Measurements from ENCODE around the gene GPR183.

The GPR183 gene

DNA sequence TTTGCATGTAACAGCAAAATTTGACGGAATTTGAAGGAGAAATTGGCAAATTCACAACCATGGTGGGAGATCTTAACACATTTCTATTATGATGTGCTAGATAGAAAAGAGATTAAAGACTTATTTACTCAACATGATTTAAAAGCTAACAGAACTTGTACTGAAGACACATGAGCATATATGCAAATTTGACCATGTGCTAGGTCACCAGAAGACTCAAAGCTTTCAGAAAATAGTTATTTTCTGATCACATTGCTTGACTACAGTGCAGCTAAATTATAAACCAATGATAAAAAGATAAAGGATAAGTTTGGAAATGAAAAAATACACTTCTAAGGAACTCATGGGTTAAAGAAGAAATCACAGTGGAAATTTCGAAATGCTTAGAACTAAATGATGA, 9.1 kb downstream of the GPR183 start:
- ChIA-PET CTCF (no interaction called here), POLR2A (interaction anchor here (0.6 kb wide), 1 partner anchor 503 kb away, joined by 3 read pairs; no protein-coding TSS in a partner anchor)
- TF ChIP-seq SUZ12 (IDR thresholded peaks at IDR 0.05) (no peak), ELF4 (IDR thresholded peaks at IDR 0.05) (no peak), TARDBP (IDR thresholded peaks at IDR 0.05) (no peak)
- no peak for DNase-seq (ENCODE audit: extremely low spot score)

GRCh38 chr13:99297331-99297730, 9.9 kb downstream of the GPR183 start:
- TF ChIP-seq CTBP1 (IDR thresholded peaks at IDR 0.05; ENCODE audit: borderline replicate concordance) (no peak), LEF1 (IDR thresholded peaks at IDR 0.05; ENCODE audit: borderline replicate concordance) (no peak), FOXA1 (IDR thresholded peaks at IDR 0.05) (no peak), BHLHE40 (IDR thresholded peaks at IDR 0.05; ENCODE audit: borderline replicate concordance) (no peak), PKNOX1 (IDR thresholded peaks at IDR 0.05) (no peak), HDGF (IDR thresholded peaks at IDR 0.05; ENCODE audit: borderline replicate concordance) (no peak), ELF4 (IDR thresholded peaks at IDR 0.05) (no peak), FOXM1 (IDR thresholded peaks at IDR 0.05; ENCODE audit: borderline replicate concordance) (no peak), L3MBTL2 (conservative IDR thresholded peaks at IDR 0.05) (no peak), NFRKB (IDR thresholded peaks at IDR 0.05) (no peak), ZNF384 (IDR thresholded peaks at IDR 0.05) (no peak)
- ChIA-PET POLR2A (interaction anchor here (0.6 kb wide), 1 partner anchor 503 kb away, joined by 3 read pairs; no protein-coding TSS in a partner anchor), CTCF (no interaction called here)
- DNase-seq (ENCODE audit: extremely low spot score) = no peak

GRCh38 chr13:99296398-99296797, 10.8 kb downstream of the GPR183 start:
- no peak for DNase-seq (ENCODE audit: extremely low spot score)
- ChIA-PET CTCF (no interaction called here), POLR2A (no interaction called here)
- TF ChIP-seq CTBP1 (IDR thresholded peaks at IDR 0.05; ENCODE audit: borderline replicate concordance) = no peak
- TF ChIP-seq SP1 (IDR thresholded peaks at IDR 0.05) = no peak
- TF ChIP-seq L3MBTL2 (conservative IDR thresholded peaks at IDR 0.05) = no peak
- no peak for TF ChIP-seq LEF1 (IDR thresholded peaks at IDR 0.05; ENCODE audit: borderline replicate concordance)
- TF ChIP-seq FOXA1 (IDR thresholded peaks at IDR 0.05) = no peak
- no peak for TF ChIP-seq TARDBP (IDR thresholded peaks at IDR 0.05)
- TF ChIP-seq FOXK2 (IDR thresholded peaks at IDR 0.05) = no peak
- no peak for TF ChIP-seq PKNOX1 (IDR thresholded peaks at IDR 0.05)
- TF ChIP-seq ZNF384 (IDR thresholded peaks at IDR 0.05) = no peak

DNA sequence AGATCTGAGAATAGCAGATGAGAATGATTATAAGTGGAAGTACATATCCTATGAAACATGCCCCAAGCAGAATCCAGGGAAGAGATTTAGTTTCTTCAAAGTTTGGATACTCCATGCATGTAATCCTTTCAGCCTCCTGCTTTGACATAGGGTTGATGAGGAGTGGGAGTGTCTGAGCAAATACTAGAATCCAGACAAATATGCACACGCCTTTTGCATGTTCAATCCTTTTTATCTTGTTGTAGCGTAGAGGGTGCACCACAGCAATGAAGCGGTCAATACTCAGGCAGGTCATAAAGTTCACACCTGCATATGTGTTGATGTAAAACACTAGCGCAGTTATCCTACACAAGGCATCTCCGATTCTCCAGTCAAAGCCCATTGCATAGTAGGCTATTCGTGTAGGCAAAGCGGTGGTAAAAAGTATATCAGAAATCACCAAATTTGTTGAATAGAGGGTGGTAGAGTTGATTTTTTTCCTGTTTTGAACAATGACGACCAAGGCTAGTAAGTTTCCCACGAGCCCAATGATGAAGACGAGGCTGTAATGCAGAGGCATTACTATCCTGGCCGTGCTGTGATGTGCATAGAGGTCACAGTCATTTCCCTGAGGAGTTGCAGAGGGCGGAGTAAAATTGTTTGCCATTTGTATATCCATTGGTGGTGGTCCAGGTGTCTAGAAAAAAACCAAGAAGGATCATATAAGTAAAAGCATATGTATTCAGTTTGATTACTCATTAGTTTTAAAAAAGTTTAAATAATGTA, 11.5 kb downstream of the GPR183 start:
- TF ChIP-seq L3MBTL2 (conservative IDR thresholded peaks at IDR 0.05) (no peak), BHLHE40 (IDR thresholded peaks at IDR 0.05; ENCODE audit: borderline replicate concordance) (no peak), FOXK2 (IDR thresholded peaks at IDR 0.05) (no peak), ELF4 (IDR thresholded peaks at IDR 0.05) (no peak)
- no peak for DNase-seq (ENCODE audit: extremely low spot score)
- POLR2A ChIA-PET = no interaction called here
- CTCF ChIA-PET = no interaction called here

- ChIA-PET POLR2A (no interaction called here), CTCF (no interaction called here)
- DNase-seq (ENCODE audit: extremely low spot score) = no peak
- TF ChIP-seq SUZ12 (IDR thresholded peaks at IDR 0.05) = no peak
- TF ChIP-seq FOXA1 (IDR thresholded peaks at IDR 0.05) = no peak
- no peak for TF ChIP-seq CTBP1 (IDR thresholded peaks at IDR 0.05; ENCODE audit: borderline replicate concordance)
- TF ChIP-seq LEF1 (IDR thresholded peaks at IDR 0.05; ENCODE audit: borderline replicate concordance) = no peak
- no peak for TF ChIP-seq ELF4 (IDR thresholded peaks at IDR 0.05)
- TF ChIP-seq ZNF384 (IDR thresholded peaks at IDR 0.05) = no peak
- TF ChIP-seq ARNT (IDR thresholded peaks at IDR 0.05) = no peak
- TF ChIP-seq BHLHE40 (IDR thresholded peaks at IDR 0.05; ENCODE audit: borderline replicate concordance) = no peak
- no peak for TF ChIP-seq L3MBTL2 (conservative IDR thresholded peaks at IDR 0.05)
- no peak for TF ChIP-seq FOXK2 (IDR thresholded peaks at IDR 0.05)
- no peak for TF ChIP-seq TARDBP (IDR thresholded peaks at IDR 0.05)
- no peak for TF ChIP-seq HDGF (IDR thresholded peaks at IDR 0.05; ENCODE audit: borderline replicate concordance)
- TF ChIP-seq NFRKB (IDR thresholded peaks at IDR 0.05) = no peak
These were observed 12.2 kb downstream of the GPR183 start for GRCh38 chr13:99294958-99295357.

- ChIA-PET POLR2A (no interaction called here), CTCF (no interaction called here)
- TF ChIP-seq LEF1 (IDR thresholded peaks at IDR 0.05; ENCODE audit: borderline replicate concordance) (no peak), CTBP1 (IDR thresholded peaks at IDR 0.05; ENCODE audit: borderline replicate concordance) (no peak), FOXM1 (IDR thresholded peaks at IDR 0.05; ENCODE audit: borderline replicate concordance) (no peak), BHLHE40 (IDR thresholded peaks at IDR 0.05; ENCODE audit: borderline replicate concordance) (no peak), ARNT (IDR thresholded peaks at IDR 0.05) (no peak), NFRKB (IDR thresholded peaks at IDR 0.05) (no peak), PKNOX1 (IDR thresholded peaks at IDR 0.05) (no peak), FOXA1 (IDR thresholded peaks at IDR 0.05) (no peak)
- DNase-seq (ENCODE audit: extremely low spot score) = no peak
These were observed 13.0 kb downstream of the GPR183 start for GRCh38 chr13:99294198-99294597.

- DNase-seq (ENCODE audit: extremely low spot score) = no peak
- POLR2A ChIA-PET = no interaction called here
- CTCF ChIA-PET = no interaction called here
- TF ChIP-seq BHLHE40 (IDR thresholded peaks at IDR 0.05; ENCODE audit: borderline replicate concordance) = no peak
- TF ChIP-seq LEF1 (IDR thresholded peaks at IDR 0.05; ENCODE audit: borderline replicate concordance) = no peak
- TF ChIP-seq CTBP1 (IDR thresholded peaks at IDR 0.05; ENCODE audit: borderline replicate concordance) = no peak
- TF ChIP-seq ARNT (IDR thresholded peaks at IDR 0.05) = no peak
- TF ChIP-seq TARDBP (IDR thresholded peaks at IDR 0.05) = no peak
- no peak for TF ChIP-seq SUZ12 (IDR thresholded peaks at IDR 0.05)
- no peak for TF ChIP-seq ZNF384 (IDR thresholded peaks at IDR 0.05)
- TF ChIP-seq FOXK2 (IDR thresholded peaks at IDR 0.05) = no peak
These were observed 14.0 kb downstream of the GPR183 start for GRCh38 chr13:99293178-99293577.

All from HEK293T (cell line).